ENCODE data around the gene C2orf42. TPM values are rescaled to one million over a fixed set of nuclear protein-coding genes. Genes with fewer than 3 reads are reported as not detected.

C2orf42 gene
- polyA plus RNA-seq, 1 experiment = 9.8 TPM

DNA sequence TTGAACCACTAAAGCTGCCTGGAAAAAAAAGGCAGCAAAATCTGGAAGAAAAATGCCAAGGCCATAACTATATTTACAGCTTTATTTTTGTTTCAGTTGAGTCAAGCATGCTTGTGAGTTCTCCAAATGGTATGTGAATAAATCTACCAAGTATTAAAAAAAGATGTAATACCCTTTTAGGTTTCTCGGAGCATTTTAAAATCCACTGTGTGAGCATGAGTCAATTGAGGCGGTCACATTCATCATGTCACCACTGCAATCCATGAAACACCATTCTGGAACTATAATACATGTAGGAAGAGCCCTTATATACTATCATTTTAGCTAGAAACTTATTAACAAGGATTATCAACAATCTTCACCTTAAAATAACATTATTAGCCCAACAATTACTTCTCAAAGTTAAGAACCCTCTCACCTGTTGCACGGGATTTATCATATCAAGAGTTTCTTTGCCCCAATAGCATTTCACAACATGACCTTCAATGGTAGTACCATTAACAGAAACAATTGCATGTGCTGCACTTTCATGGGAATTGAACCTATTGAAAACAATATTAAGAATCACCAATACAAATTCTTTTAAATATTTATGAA is 24.2 kb upstream of the C2orf42 start:
- H3K4me3 ChIP-seq (ENCODE audit: low read depth, low read length) = no peak overlapping the region
- H3K36me3 ChIP-seq (ENCODE audit: control insufficient read depth, insufficient read depth, low read length) = peaks cover 2% of the 10 kb centered on the region
- H3K27me3 ChIP-seq (ENCODE audit: control insufficient read depth, insufficient read depth, low read length) = no peaks in the 10 kb centered on the region
- TF ChIP-seq, protein P1, sequence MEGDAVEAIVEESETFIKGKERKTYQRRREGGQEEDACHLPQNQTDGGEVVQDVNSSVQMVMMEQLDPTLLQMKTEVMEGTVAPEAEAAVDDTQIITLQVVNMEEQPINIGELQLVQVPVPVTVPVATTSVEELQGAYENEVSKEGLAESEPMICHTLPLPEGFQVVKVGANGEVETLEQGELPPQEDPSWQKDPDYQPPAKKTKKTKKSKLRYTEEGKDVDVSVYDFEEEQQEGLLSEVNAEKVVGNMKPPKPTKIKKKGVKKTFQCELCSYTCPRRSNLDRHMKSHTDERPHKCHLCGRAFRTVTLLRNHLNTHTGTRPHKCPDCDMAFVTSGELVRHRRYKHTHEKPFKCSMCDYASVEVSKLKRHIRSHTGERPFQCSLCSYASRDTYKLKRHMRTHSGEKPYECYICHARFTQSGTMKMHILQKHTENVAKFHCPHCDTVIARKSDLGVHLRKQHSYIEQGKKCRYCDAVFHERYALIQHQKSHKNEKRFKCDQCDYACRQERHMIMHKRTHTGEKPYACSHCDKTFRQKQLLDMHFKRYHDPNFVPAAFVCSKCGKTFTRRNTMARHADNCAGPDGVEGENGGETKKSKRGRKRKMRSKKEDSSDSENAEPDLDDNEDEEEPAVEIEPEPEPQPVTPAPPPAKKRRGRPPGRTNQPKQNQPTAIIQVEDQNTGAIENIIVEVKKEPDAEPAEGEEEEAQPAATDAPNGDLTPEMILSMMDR (IDR thresholded peaks at IDR 0.05; ENCODE audit: insufficient read depth, low read depth, low read length) = no peak
- POLR2A ChIA-PET = interaction anchor here (0.6 to 0.9 kb wide), 2 partner anchors 24 to 301 kb away, joined by 3 to 4 read pairs; partner anchors contain the start of genes C2orf42 and MXD1
- DNase-seq (ENCODE audit: low read depth) = peak; percentile 90
- CTCF ChIA-PET = no interaction called here

DNA sequence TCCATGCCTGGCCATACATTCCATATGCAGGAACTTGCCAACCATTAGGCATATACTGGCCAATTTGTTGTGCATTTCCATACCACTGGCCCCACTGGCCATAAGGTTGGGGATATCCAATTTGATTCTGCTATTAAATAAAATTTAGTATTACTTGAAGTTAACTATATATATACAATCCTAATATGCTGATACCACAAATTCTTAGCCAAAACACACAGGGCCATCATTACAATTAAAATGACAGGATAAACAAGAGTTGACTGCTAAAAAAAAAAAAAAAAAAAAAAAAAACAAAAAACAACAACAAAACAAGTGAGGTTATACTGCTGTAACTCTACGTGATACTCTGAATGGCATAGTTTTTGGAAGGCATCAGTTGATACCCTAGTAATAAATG is 23.5 kb upstream of the C2orf42 start:
- CTCF ChIA-PET = no interaction called here
- POLR2A ChIA-PET = interaction anchor here (0.6 to 0.9 kb wide), 2 partner anchors 23 to 300 kb away, joined by 3 to 4 read pairs; partner anchors contain the start of genes C2orf42 and MXD1
- Histone ChIP-seq H3K27me3 (ENCODE audit: control insufficient read depth, insufficient read depth, low read length) (no peaks in the 10 kb centered on the region), H3K36me3 (ENCODE audit: control insufficient read depth, insufficient read depth, low read length) (peaks cover under 1% of the 10 kb centered on the region), H3K4me3 (ENCODE audit: low read depth, low read length) (no peak overlapping the region)
- TF ChIP-seq, protein P1 (IDR thresholded peaks at IDR 0.05; ENCODE audit: insufficient read depth, low read depth, low read length) = no peak
- no peak for DNase-seq (ENCODE audit: low read depth)

DNA sequence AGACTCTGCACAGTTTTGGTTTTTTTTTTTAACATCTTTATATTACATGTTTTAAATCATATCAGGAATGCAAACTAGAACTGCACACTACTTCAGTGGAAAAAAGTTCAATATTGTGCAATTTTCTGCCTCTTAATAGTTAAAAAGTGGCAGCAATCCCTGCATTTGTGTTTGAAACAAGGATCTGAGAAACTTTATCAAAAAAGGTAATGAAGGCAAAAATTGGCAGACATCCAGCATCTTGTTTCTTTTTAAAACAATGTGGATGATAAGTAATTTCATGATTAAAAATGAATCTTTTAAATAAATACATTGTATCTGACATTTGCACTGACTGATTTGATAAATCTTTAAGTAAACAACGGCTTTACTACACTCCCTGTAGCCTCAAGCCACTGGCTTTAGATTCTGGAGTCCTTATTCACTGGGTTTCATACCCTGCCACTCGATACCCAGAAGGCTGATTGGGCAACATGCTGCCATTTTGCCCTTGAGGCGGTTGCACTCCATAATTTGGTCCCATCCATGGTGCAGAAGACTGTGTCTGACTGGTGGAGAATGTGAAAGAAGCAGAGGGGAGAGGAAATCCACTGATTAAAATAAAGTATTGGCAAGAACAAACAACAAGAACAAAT is 21.6 kb upstream of the C2orf42 start:
- ChIA-PET POLR2A (no interaction called here), CTCF (no interaction called here)
- no peak overlapping the region for H3K4me3 ChIP-seq (ENCODE audit: low read depth, low read length)
- DNase-seq (ENCODE audit: low read depth) = no peak
- TF ChIP-seq, protein P1 (IDR thresholded peaks at IDR 0.05; ENCODE audit: insufficient read depth, low read depth, low read length) = no peak
- H3K36me3 ChIP-seq (ENCODE audit: control insufficient read depth, insufficient read depth, low read length) = no peaks in the 10 kb centered on the region; the same call in 1 of the 2 replicates
- H3K27me3 ChIP-seq (ENCODE audit: control insufficient read depth, insufficient read depth, low read length) = no peaks in the 10 kb centered on the region

DNA sequence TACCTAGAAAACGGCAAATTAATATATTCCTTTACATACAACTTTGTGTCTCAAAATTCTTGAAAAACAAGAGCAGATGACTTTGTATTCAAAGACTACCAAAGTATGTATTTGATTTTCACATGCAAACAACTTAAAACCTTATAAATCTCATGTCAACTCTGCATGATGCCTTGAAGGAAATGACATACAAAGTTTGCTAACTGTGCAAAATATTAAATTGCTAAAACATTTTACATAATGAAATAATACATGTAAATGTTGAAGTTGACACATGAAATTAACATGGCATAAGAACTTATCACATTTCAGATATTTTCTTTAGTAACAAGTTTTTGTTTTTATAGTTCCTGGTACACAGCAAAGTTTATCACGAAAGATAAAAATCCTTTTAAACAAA is 20.8 kb upstream of the C2orf42 start:
- TF ChIP-seq, protein P1 (IDR thresholded peaks at IDR 0.05; ENCODE audit: insufficient read depth, low read depth, low read length) = no peak
- no peaks in the 10 kb centered on the region; the same call in 1 of the 2 replicates for H3K36me3 ChIP-seq (ENCODE audit: control insufficient read depth, insufficient read depth, low read length)
- POLR2A ChIA-PET = no interaction called here

DNA sequence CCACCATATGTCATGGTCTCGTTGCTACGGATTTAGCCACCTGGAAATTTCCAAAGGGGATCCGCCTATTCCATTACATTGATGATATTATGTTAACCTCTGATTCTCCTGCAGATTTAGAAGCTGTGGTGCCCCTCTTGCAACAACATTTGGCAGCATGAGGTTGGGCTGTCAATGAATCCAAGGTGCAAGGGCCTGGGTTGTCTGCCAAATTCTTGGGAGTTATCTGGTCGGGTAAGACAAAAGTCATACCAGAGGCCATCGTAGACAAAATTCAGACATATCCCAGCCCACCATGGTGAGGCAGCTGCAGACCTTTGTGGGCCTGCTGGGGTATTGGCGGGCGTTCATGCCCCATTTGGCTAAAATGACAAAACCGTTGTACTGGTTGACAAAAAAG is 13.6 kb upstream of the C2orf42 start:
- Histone ChIP-seq H3K4me3 (ENCODE audit: low read depth, low read length) (no peak overlapping the region), H3K27me3 (ENCODE audit: control insufficient read depth, insufficient read depth, low read length) (no peaks in the 10 kb centered on the region), H3K36me3 (ENCODE audit: control insufficient read depth, insufficient read depth, low read length) (no peaks in the 10 kb centered on the region)
- no peak for DNase-seq (ENCODE audit: low read depth)
- TF ChIP-seq, protein P1 (IDR thresholded peaks at IDR 0.05; ENCODE audit: insufficient read depth, low read depth, low read length) = no peak
- CTCF ChIA-PET = no interaction called here
- POLR2A ChIA-PET = no interaction called here

More for the DNA sequence above, 20.8 kb upstream of the C2orf42 start:
- CTCF ChIA-PET = no interaction called here
- Histone ChIP-seq H3K4me3 (ENCODE audit: low read depth, low read length) (no peak overlapping the region), H3K27me3 (ENCODE audit: control insufficient read depth, insufficient read depth, low read length) (no peaks in the 10 kb centered on the region)
- DNase-seq (ENCODE audit: low read depth) = no peak

Data from BJ (cell line).